Measurements from ENCODE around the gene MATR3.
"Not testable (repeated sequence)": the region's sequence is repeated elsewhere in the genome, so short reads cannot be mapped to it uniquely, and the experiment has no call there.

Gene MATR3

DNA sequence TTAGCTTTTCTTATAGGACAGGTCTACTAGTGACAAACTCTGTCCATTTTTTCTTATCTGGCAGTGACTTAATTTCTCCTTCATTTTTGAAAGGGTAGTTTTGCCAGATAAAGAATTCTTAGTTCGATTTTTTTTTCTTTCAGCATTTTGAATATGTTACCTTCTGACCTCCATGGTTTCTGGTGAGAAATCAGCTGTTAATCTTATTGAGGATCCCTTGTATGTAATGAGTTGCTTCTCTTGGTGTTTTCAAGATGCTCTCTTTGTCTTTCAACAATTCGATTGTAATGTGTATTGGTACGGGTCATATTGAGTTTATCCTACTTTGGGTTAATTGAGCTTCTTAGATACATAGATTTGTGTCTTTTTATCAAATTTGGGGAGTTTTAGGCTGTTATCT lies 60.6 kb downstream of the MATR3 start:
- DNase-seq, result no peak

DNA sequence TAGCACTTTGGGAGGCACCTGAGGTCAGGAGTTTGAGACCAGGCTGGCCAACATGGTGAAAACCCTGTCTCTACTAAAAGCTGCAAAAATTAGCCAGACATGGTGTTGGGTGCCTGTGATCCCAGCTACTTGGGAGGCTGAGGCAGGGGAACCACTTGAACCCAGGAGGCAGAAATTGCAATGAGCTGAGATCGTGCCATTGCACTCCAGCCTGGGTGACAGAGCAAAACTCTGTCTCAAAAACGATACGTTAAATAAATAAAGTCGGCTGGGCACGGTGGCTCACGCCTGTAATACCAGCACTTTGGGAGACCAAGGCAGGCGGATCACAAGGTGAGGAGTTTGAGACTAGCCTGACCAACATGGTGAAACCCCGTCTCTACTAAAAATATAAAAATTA lies 62.4 kb downstream of the MATR3 start:
- not testable (repeated sequence) for DNase-seq

DNA sequence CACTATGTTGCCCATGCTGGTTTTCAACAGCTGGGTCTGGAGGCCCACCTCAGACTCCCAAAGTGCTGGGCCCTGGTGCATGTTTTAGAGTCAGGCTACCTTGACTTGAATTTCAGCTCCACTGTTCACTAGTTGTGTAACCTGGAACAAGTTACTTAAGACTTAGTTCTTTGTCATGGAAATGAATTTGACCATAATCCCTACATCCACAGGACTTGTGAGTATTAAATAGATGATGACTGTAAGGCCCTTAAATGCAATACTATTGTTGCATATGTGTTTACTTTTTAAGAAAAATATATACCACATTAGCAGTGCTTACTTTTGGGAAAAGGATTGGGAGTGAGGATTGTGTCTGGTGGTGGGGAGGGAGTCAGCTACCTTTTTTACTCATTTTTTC lies 64.5 kb downstream of the MATR3 start:
- no peak for DNase-seq

DNA sequence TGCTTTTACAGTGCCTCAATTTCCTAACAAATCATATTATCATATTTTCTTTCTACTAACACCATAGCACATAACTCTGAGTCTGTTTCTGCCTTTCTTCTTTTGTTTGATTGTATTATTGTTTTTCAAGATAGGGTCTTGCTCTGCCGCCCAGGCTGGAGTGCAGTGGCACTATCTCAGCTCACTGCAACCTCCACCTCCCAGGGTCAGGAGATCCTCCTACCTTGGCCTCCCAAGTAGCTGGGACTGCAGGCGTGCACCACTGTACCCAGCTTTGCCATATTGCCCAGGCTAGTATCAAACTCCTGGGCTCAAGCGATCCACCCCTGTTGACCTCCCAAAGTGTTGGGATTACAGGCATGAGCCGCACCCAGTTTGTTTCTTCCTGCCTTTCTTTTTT lies 66.8 kb downstream of the MATR3 start:
- DNase-seq, result no peak

DNA sequence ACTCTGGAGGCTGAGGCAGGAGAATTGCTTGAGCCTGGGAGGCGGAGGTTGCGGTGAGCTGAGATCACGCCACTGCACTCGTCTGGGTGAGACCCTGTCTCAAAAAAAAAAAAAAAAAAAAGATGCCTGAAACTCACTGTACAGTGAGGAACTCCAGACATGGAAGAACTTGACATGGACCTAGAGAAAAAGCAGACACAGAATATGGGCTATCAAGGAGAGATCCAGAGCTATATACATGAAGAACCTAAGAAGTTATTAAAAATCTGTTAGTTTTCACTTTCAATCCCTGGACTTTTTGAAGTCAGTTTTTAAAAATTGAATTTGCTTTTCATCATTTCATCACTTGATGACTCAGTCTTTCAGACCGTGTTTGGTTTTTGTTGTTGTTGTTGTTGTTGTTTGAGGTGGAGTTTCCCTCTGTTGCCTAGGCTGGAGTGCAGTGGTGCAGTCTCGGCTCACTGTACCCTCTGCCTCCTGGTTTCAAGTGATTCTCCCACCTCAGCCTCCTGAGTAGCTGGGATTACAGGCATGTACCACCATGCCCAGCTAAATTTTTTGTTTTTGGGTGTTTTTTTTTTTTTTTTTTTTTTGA lies 68.4 kb downstream of the MATR3 start:
- no peak for DNase-seq

DNA sequence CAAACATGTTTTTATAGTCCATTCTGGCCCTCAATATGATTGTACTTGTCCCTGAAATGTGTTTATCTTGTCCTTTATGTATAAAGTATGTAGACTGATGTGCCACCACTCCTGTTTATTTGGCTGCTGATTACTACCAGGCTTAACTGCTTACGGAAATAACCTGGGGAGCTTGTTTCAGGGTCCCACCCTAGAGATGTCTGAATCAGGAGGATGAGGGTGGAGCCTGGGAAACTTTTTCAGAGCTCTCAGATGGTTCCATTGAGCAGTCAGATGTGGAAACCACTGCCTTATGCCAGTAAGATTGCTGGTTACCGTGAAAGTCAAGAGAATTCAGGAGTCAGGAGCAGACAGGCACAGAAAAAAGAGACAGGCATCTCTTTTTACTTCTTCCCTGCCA lies 70.4 kb downstream of the MATR3 start:
- no peak for DNase-seq

DNA sequence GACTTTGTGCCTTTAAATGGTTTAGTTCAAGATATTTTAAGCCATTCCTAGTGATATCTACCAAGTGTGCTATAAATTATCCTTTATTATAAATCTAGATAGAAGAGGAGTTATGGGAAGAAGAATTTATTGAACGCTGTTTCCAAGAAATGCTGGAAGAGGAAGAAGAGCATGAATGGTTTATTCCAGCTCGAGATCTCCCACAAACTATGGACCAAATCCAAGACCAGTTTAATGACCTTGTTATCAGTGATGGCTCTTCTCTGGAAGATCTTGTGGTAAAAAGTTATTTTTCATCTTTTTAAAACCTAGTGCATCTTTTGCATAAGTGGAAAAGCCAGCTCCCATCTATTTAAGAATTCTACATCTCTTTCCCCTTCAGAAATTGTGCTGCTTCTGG lies 70.9 kb downstream of the MATR3 start:
- no peak for DNase-seq

DNA sequence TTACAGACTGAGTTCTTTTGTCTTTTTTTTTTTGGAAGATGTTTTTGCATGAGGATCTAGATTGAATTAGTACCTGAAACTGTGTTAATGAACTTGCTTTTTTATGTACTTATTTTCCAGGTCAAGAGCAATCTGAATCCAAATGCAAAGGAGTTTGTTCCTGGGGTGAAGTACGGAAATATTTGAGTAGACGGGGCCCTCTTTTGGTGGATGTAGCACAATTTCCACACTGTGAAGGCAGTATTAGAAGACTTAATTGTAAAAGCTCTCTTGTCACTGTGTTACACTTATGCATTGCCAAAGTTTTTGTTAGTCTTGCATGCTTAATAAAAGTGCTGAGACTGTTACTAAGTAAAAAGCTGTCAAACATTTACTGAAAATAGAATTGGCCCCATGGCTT lies 75.1 kb downstream of the MATR3 start:
- no peak for DNase-seq

DNA sequence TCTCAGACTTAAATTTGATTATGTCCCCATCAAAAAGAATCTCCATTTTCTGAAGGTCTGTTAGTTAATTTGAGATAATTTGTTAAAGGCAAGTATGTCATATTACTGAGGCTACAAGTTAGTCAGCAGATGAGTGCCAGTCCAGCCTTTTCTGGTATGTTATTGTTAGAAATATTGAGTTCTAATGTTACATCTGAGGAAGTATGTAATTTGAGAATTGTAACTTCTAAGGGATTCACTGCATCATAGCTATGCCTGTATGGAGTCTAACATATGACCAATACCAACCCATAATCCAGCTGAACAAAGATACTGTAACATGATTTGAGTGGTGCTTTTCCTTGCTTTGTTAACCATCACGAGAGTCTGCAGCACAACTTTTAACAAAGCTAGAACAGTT lies 75.6 kb downstream of the MATR3 start:
- no peak for DNase-seq

DNA sequence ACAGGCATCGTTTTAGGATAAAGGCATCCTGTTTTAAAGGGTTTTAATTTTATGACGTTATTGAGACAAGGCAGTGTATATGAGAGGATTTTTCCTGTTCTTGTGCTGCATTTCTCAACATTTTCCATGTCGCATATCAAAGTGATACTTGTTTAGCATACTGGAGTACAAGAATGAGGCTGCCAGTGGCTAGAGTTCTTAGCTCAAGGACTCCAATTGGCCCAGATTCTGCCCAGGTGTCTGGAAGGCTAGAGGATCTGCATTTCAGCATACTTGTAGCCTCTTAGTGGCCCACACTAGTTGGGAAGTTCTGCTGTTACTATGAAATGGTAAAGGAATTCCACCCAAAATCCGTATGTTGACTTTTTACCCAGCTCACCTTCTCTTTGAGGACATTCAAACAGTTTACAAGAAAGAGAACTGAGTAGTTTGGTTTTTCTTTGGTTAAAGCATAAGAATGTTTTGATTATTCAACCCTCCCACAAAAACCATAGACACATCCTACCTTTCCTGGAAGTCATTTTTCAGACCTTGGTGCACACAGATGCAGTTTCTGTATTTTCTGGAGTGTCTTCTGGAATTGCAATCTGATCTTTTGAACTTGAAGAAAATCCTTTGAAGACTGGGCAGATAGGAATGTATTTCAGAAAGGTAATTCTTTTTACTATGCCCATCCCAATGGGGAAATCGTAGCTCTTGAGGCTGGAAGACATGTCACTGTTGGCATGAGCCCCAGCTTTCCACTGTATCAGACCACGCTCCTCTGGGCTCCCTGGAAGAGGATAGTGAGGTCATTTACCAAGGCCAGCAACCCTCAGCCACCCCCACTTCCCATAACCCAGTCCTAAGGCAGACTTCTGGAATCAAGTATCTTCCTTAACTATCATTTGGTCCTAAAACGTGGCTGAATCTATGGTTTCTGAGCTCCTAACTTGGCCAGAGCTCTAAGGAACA lies 78.2 kb downstream of the MATR3 start:
- no peak for DNase-seq

DNA sequence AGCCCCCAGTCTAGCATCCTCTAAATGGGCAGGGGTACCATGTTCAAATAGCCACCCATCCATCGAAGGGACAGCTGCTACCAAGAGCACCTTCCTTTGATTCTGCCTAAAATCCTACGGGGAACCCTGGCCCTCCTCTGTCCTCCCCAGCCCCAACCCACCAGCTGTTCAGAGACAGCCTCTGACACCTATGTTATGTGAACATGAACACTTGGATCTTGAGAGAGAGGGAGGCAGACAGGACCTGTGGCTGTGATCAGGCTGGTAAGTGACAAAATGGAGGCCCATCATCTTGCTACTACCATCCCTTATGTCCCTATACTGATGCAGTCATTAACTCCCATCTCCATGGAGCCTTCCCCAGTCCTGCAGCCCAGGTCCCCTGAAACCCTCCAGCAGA lies 81.4 kb downstream of the MATR3 start:
- DNase-seq, result no peak

DNA sequence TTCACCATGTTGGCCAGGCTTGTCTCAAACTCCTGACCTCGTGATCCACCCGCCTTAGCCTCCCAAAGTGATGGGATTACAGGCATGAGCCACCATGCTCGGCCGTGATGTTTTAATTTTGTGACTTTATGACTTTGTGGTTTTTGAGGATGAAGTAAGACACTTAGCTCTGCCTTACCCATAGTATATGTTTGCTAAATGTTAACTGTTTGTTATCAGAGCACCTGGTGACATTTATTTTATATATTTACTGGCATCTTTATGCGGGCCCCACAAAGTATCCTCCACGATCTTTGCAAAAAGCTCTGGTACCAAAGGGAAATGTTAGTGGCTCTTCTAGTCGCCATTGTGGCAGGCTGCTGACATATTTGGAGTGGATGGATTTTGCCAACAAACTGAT lies 82.8 kb downstream of the MATR3 start:
- no peak for DNase-seq

DNA sequence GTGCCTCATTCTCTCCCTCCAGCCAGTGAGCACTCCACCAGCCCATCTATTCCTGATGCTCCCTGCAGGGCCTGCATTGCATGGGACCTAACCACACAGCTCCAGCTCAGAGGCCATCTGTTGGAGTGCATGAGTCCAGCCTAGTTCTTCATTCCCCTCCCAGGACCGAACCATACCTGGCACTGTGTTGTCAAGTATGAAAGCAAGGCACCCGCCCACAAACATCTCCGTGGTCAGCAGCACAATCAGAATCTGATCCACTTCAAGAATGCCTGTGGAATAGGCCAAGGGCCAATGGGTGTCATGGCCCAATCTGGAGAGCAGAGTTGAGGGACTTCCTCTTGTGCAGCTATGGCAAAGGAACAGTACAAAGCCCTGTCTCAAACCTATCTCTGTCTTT lies 83.7 kb downstream of the MATR3 start:
- DNase-seq, result no peak

DNA sequence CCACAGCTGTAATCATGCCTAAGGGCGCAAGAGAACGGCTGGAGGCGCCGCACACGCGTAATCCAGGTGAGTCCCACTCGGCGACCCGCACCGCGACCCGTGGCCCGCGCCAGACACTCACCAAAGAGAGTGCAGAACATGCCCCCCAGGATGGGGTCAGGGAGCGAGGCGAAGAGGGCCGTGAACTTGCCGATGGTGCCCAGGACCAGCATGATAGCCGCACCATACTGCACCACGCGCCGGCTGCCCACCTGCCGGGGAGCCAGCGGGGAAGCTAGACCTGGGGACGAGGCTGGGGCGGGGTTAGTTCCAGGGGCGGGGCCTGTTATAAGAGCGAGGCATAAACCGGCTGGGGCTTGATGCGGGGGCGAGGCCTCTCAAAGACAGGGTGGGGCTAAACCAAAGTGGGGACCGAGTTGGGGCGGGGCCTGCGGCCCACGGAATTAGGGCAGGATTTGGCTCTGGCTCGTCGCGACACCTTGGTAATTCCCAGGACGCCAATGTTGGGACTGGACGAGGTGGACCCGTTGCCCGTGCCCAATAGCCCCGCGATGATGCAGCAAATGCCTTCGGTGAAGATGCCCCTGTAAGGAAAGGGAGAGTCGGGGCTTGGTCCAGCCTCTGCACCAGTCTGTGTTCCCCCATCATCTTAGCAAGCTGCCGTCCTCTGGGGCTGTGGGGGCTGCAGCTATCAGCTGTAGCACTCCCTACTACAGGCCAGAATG lies 84.7 kb downstream of the MATR3 start:
- DNase-seq, result no peak

DNA sequence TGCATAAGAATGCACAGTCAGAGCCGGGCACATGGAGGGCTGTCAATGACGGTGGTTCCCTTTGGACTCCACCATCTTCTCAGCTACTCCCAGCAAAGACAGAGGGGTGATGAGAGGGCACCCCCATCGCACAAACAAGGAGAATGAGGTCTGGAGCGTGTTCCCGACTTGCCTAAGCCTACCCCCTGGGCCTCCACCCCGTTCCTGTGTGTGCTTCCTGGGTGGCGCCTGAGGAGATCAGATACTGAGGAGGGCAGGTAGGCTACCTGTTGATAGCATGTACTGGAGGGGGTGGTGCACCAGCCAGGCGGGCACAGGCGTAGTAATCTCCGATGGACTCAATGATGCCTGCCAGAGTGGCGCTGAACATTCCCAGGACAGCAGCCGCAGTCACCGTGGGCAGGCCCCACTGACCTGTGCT lies 85.4 kb downstream of the MATR3 start:
- DNase-seq, result no peak

DNA sequence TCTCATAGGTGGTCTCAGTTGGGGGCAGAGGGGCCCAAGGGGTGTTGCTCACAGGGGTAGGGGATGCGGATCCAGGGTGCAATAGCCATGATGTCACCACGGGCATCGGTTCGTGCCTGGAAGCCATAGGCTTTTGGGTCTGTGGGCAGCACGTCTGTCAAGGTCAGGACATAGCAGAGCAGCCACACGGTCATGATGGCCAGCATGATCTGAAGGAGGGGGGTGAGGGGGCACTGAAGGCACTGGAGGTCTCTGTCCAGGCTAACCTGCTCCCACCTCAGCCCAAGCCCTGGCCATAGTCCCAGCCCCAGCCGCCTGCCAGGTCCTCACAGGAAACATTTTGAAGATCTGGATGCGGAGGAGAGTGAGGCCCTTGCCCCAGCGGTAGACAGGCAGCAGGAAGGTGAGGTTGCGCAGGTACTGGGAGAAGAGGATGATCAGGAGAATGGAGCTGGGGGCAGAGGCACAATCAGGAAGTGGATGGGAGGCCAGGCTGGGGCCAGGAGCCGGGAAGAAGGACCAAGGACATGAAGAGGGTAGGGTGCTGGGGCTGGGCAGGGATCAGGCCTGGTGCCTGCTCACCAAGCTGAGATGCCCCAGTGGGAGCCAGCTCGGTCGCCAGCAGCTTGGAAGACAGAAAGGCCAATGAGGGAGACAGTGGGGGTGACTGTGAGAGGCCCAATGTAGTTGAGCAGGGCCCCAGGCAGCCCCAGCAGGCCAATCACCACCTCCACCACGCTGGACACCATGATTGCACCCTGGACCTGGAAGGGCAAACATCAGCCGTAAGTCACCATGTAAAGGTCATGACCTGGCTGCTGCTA lies 86.3 kb downstream of the MATR3 start:
- DNase-seq, result no peak

Measured in DMS153 (cell line).